HCT116 (cell line): Measurements from ENCODE around the gene NDUFAF2. TPM values are rescaled to one million over a fixed set of nuclear protein-coding genes. Genes with fewer than 3 reads are reported as not detected.

Experiments used
- ATAC-seq: fragments of 200-7000 bp; cut with Tn5 transposase; 2 replicates; pipeline ENCODE4 v1.9.1; 2020; ENCODE audit warnings: mild to moderate bottlenecking, moderate library complexity
- BruUV-seq: library from RNA; stranded (reverse); fragments of 400-500 nt; replicated peaks from 2 replicates; lab custom pipeline; 2021; lab: Mats Ljungman, UMichigan
- CTCF ChIA-PET: fragments of 300-600 bp; sonication (Branson Sonifier 250); formaldehyde crosslinking; loops from one replicate; lab custom pipeline; 2021; ENCODE audit warnings: antibody characterized with exemption; lab: Charles Lee
- POLR2A ChIA-PET: fragments of 300-600, 350-600 bp; sonication (Branson Sonifier 250); formaldehyde crosslinking; loops from one replicate; lab custom pipeline; 2021; ENCODE audit warnings: antibody characterized with exemption; lab: Charles Lee
- RAD21 ChIA-PET, 2 experiments: fragments of 300-600 bp; sonication (Branson Sonifier 250); formaldehyde crosslinking; loops; one replicate each; lab custom pipeline; 2023; ENCODE audit warnings: low total read pairs in 2 of 2; ENCODE audit not compliant: uncharacterized antibody in 2 of 2, unreplicated experiment in 2 of 2, low non-redundant PET in 1 of 2; lab: Charles Lee
- DNase-seq: peaks from one replicate; pipeline ENCODE4 v3.0.0-alpha.2; 2010; ENCODE audit warnings: low read depth, low spot score
- H2AFZ ChIP-seq: fragments of 200-600 bp; shearing (Covaris generic), sonication (generic); 2 replicates; pipeline ENCODE4 v1.6.1; 2017; ENCODE audit warnings: low read depth, mixed run types, mixed read lengths, antibody characterized with exemption, low read length; ENCODE audit not compliant: poor library complexity, severe bottlenecking
- H3K27ac ChIP-seq: 2 replicates; pipeline ENCODE4 v1.5.1; 2012; ENCODE audit warnings: low read depth, low read length
- H3K27me3 ChIP-seq: fragments of 200-600 bp; sonication (generic); 2 replicates; pipeline ENCODE4 v1.6.1; 2016; ENCODE audit warnings: mixed run types, low read length, mixed read lengths; ENCODE audit not compliant: insufficient read depth
- H3K36me3 ChIP-seq, 2 experiments: fragments of 200-500 bp in 1 of 2; fragments of 200-600 bp in 1 of 2; sonication (Bioruptor generic) in 1 of 2; sonication (generic) in 1 of 2; 2 replicates each; pipeline versions ENCODE4 v1.5.1 to v1.6.1; 2014 to 2016; ENCODE audit warnings: low read length in 2 of 2, inconsistent platforms in 1 of 2, mixed read lengths in 1 of 2, mixed run types in 1 of 2; ENCODE audit not compliant: insufficient read depth in 2 of 2, control insufficient read depth in 1 of 2
- H3K4me1 ChIP-seq, 2 experiments: fragments of 200-600 bp in 1 of 2; sonication (generic) in 1 of 2; 2 replicates each; pipeline versions ENCODE4 v1.5.1 to v1.6.1; 2012 to 2017; ENCODE audit warnings: low read length in 2 of 2, inconsistent platforms in 1 of 2, mild to moderate bottlenecking in 1 of 2, mixed read lengths in 1 of 2, mixed run types in 1 of 2, moderate library complexity in 1 of 2; ENCODE audit not compliant: insufficient read depth in 2 of 2, control insufficient read depth in 1 of 2
- H3K4me2 ChIP-seq: fragments of 200-600 bp; sonication (generic); 2 replicates; pipeline ENCODE4 v1.6.1; 2017; ENCODE audit warnings: mixed run types, low read length, mixed read lengths
- H3K4me3 ChIP-seq, 2 experiments: fragments of 200-600 bp in 1 of 2; sonication (generic) in 1 of 2; replicated peaks in 1 of 2; 2 replicates each; pipeline ENCODE4 v1.5.1; 2011 to 2016; ENCODE audit warnings: low read length in 2 of 2, control low read depth in 1 of 2, low read depth in 1 of 2, mild to moderate bottlenecking in 1 of 2, mixed read lengths in 1 of 2, mixed run types in 1 of 2
- H3K79me2 ChIP-seq: fragments of 200-600 bp; sonication (generic); 2 replicates; pipeline ENCODE4 v1.6.1; 2017; ENCODE audit warnings: mild to moderate bottlenecking, mixed run types, low read length, moderate library complexity, mixed read lengths; ENCODE audit not compliant: insufficient read depth
- H3K9ac ChIP-seq: fragments of 200-600 bp; sonication (generic); 2 replicates; pipeline ENCODE4 v1.6.1; 2016; ENCODE audit warnings: low read length, mixed read lengths
- H3K9me2 ChIP-seq: fragments of 200-600 bp; sonication (generic), shearing (Covaris generic); 2 replicates; pipeline ENCODE4 v1.6.1; 2017; ENCODE audit warnings: mixed run types, mild to moderate bottlenecking, moderate library complexity; ENCODE audit not compliant: insufficient read depth
- H3K9me3 ChIP-seq, 2 experiments: fragments of 200-500 bp in 1 of 2; fragments of 200-600 bp in 1 of 2; sonication (Bioruptor generic) in 1 of 2; sonication (generic) in 1 of 2; 2 replicates each; pipeline ENCODE4 v1.6.1; 2014 to 2017; ENCODE audit warnings: low read length in 2 of 2, mixed read lengths in 2 of 2, inconsistent platforms in 1 of 2, low read depth in 1 of 2, mild to moderate bottlenecking in 1 of 2, mixed run types in 1 of 2, moderate library complexity in 1 of 2; ENCODE audit not compliant: control insufficient read depth in 1 of 2, insufficient read depth in 1 of 2
- H4K20me1 ChIP-seq: fragments of 200-600 bp; sonication (generic), shearing (Covaris generic); 2 replicates; pipeline ENCODE4 v1.6.1; 2017; ENCODE audit warnings: mixed run types, mild to moderate bottlenecking, moderate library complexity; ENCODE audit not compliant: insufficient read depth
- ATF3 ChIP-seq: IDR thresholded peaks from 2 replicates; pipeline ENCODE4 v1.6.1; 2012
- CTCF ChIP-seq, 3 experiments: fragments of 200-600 bp in 1 of 3; sonication (generic) in 1 of 3; IDR thresholded peaks in 2 of 3; conservative IDR thresholded peaks in 1 of 3; 2 replicates each; pipeline ENCODE4 v1.5.1; 2012 to 2017; ENCODE audit warnings: low read depth in 2 of 3, low read length in 2 of 3, antibody characterized with exemption in 1 of 3, borderline replicate concordance in 1 of 3, control low read depth in 1 of 3, mild to moderate bottlenecking in 1 of 3, mixed read lengths in 1 of 3, mixed run types in 1 of 3, moderate library complexity in 1 of 3; ENCODE audit not compliant: insufficient read depth in 1 of 3
- ELF1 ChIP-seq: IDR thresholded peaks from 2 replicates; pipeline ENCODE4 v1.6.1; 2012; ENCODE audit warnings: low read depth, borderline replicate concordance
- EZH2 ChIP-seq: fragments of 200-600 bp; sonication (generic); IDR thresholded peaks from 2 replicates; pipeline ENCODE4 v1.6.1; 2017; ENCODE audit warnings: antibody characterized with exemption, mixed run types
- JUND ChIP-seq: IDR thresholded peaks from 2 replicates; pipeline ENCODE4 v1.6.1; 2012
- MAX ChIP-seq: IDR thresholded peaks from 2 replicates; pipeline ENCODE4 v1.6.1; 2012
- POLR2AphosphoS5 ChIP-seq: IDR thresholded peaks from 2 replicates; pipeline ENCODE4 v1.6.1; 2011; ENCODE audit warnings: mild to moderate bottlenecking, low read depth, low read length, moderate library complexity
- RAD21 ChIP-seq: IDR thresholded peaks from 2 replicates; pipeline ENCODE4 v1.6.1; 2012; ENCODE audit warnings: low read depth, mild to moderate bottlenecking
- SIN3A ChIP-seq: IDR thresholded peaks from 2 replicates; pipeline ENCODE4 v1.6.1; 2012; ENCODE audit warnings: low read depth
- TCF7L2 ChIP-seq: IDR thresholded peaks from 2 replicates; pipeline ENCODE4 v1.7.0; 2011; ENCODE audit warnings: borderline replicate concordance, inconsistent platforms; ENCODE audit not compliant: insufficient read depth, insufficient read length; ENCODE audit errors: extremely low read depth
- YY1 ChIP-seq: IDR thresholded peaks from 2 replicates; pipeline ENCODE4 v1.6.1; 2011; ENCODE audit warnings: low read length, low read depth, moderate library complexity, mild to moderate bottlenecking; ENCODE audit not compliant: insufficient replicate concordance; ENCODE audit errors: extremely low read depth
- ZNF274 ChIP-seq: fragments of 200-500 bp; sonication (Bioruptor generic); IDR thresholded peaks from 2 replicates; pipeline ENCODE4 v1.6.1; 2014; ENCODE audit warnings: mild to moderate bottlenecking, low read depth, low read length, inconsistent platforms
- intact Hi-C: fragments of 100-400 bp; cut with micrococcal nuclease; formaldehyde crosslinking; loops from 2 replicates; pipeline ENCODE4 v1.10.0; 2022
- total RNA-seq: library from RNA; stranded (reverse); gene quantifications from one replicate; pipeline ENCODE4 v1.2.1, GENCODE V29; 2021; ENCODE audit not compliant: unreplicated experiment

Gene NDUFAF2
- total RNA-seq, 1 experiment from 2014 or later: 36.9 TPM

GRCh38 chr5:60959156-60959555 is 14.2 kb downstream of the NDUFAF2 start:
- Histone ChIP-seq H3K79me2 (peaks cover 66% of the 10 kb centered on the region), H3K9me2 (no peaks in the 10 kb centered on the region), H3K27ac (no peak overlapping the region), H3K4me1 (no peaks in the 10 kb centered on the region; a peak in 1 of 4 replicates), H3K36me3 (no peaks in the 10 kb centered on the region; a peak in 1 of 4 replicates), H2AFZ (no peak overlapping the region), H3K4me2 (no peak overlapping the region), H4K20me1 (no peaks in the 10 kb centered on the region), H3K27me3 (no peaks in the 10 kb centered on the region), H3K9me3 (peaks cover 0 to 9% of the 10 kb centered on the region in 2 experiments; a peak in 1 of 4 replicates), H3K4me3 (no peak overlapping the region), H3K9ac (no peak overlapping the region)
- intact Hi-C loops: loop anchor here (1.0 to 10.0 kb wide), 5 partner anchors 93 to 1186 kb away; partner anchors contain the start of gene SMIM15
- DNase-seq (peak; percentile 21), ATAC-seq (no peak)
- POLR2A ChIA-PET: no interaction called here
- RAD21 ChIA-PET: interaction anchor here in 1 of 2 experiments (0.6 kb wide), 1 partner anchor 206 kb away, joined by 3 read pairs; no protein-coding TSS in a partner anchor
- CTCF ChIA-PET: interaction anchor here (0.7 to 2.7 kb wide), 23 partner anchors 8 to 1185 kb away, joined by 3 to 16 read pairs (median 3); partner anchors contain the start of genes ERCC8, NDUFAF2 and ZSWIM6
- no TSS peak for BruUV-seq
- TF ChIP-seq ELF1: no peak
- peak in 2 of 3 experiments; percentile 24 to 49; a peak in 3 of 6 replicates for TF ChIP-seq CTCF (IDR thresholded peaks at IDR 0.05 in 2 of 3, conservative IDR thresholded peaks at IDR 0.05 in 1 of 3; ENCODE audit: borderline replicate concordance in 1 of 3, insufficient read depth in 1 of 3, low read depth in 2 of 3, low read length in 2 of 3)
- TF ChIP-seq RAD21: peak; percentile 48

GRCh38 chr5:60960591-60960990 is 15.6 kb downstream of the NDUFAF2 start:
- TF ChIP-seq EZH2: no peak
- no peak for TF ChIP-seq SIN3A
- no peak for TF ChIP-seq YY1
- peak; percentile 15 to 60 (median 53); a peak in 5 of 6 replicates for TF ChIP-seq CTCF (IDR thresholded peaks at IDR 0.05 in 2 of 3, conservative IDR thresholded peaks at IDR 0.05 in 1 of 3; ENCODE audit: borderline replicate concordance in 1 of 3, insufficient read depth in 1 of 3, low read depth in 2 of 3, low read length in 2 of 3)
- TF ChIP-seq TCF7L2: no peak
- peak; percentile 38 for TF ChIP-seq RAD21
- no peak for TF ChIP-seq JUND
- no peak for TF ChIP-seq POLR2AphosphoS5
- TF ChIP-seq MAX: no peak
- no peak for TF ChIP-seq ATF3
- no peak for TF ChIP-seq ZNF274

More at GRCh38 chr5:60960591-60960990, 15.6 kb downstream of the NDUFAF2 start:
- Histone ChIP-seq H4K20me1 (no peaks in the 10 kb centered on the region), H3K27ac (no peak overlapping the region), H3K79me2 (peaks cover 58% of the 10 kb centered on the region), H3K36me3 (no peaks in the 10 kb centered on the region), H3K9ac (no peak overlapping the region), H3K9me2 (no peaks in the 10 kb centered on the region), H3K4me3 (no peak overlapping the region), H3K4me1 (no peaks in the 10 kb centered on the region; a peak in 1 of 4 replicates), H3K9me3 (no peaks in the 10 kb centered on the region; a peak in 1 of 4 replicates), H3K4me2 (no peak overlapping the region), H3K27me3 (no peaks in the 10 kb centered on the region), H2AFZ (no peak overlapping the region)
- DNase-seq (peak; percentile 6), ATAC-seq (no peak)
- ChIA-PET RAD21 (no interaction called here), CTCF (interaction anchor here (1.0 to 2.7 kb wide), 4 partner anchors 93 to 973 kb away, joined by 3 to 16 read pairs (median 8); no protein-coding TSS in a partner anchor), POLR2A (no interaction called here)
- BruUV-seq: no TSS peak
- intact Hi-C loops: loop anchor here (1.0 kb wide), 1 partner anchor 283 kb away; no protein-coding TSS in a partner anchor
